CD4-positive, alpha-beta T cell treated with Interleukin-15 for 4 hours (primary cell): ENCODE results near the gene FNIP2.

ENCODE experiments used
- DNase-seq: peaks from one replicate; pipeline ENCODE4 v3.0.0-alpha.2; 2020; ENCODE audit warnings: low spot score

FNIP2 gene

GRCh38 chr4:158837527-158838141 is 68.8 kb downstream of the FNIP2 start:
- no peak for DNase-seq

GRCh38 chr4:158840131-158840530 is 71.3 kb downstream of the FNIP2 start:
- DNase-seq, result no peak

- no peak for DNase-seq
Measured at GRCh38 chr4:158841540-158841939, 72.7 kb downstream of the FNIP2 start.

GRCh38 chr4:158845311-158846041 is 76.7 kb downstream of the FNIP2 start:
- no peak for DNase-seq

GRCh38 chr4:158847535-158847934 is 78.7 kb downstream of the FNIP2 start:
- DNase-seq, result no peak

GRCh38 chr4:158849681-158850080 is 80.9 kb downstream of the FNIP2 start:
- no peak for DNase-seq

GRCh38 chr4:158850371-158850770 is 81.5 kb downstream of the FNIP2 start:
- no peak for DNase-seq

- peak; percentile 29 for DNase-seq
Measured at GRCh38 chr4:158850800-158851644, 82.2 kb downstream of the FNIP2 start.

- no peak for DNase-seq
Measured at GRCh38 chr4:158854236-158854635, 85.4 kb downstream of the FNIP2 start.

GRCh38 chr4:158856852-158857251 is 88.0 kb downstream of the FNIP2 start:
- DNase-seq, result peak; percentile 28

- no peak for DNase-seq
Measured at GRCh38 chr4:158857951-158858350, 89.1 kb downstream of the FNIP2 start.

- DNase-seq, result no peak
Measured at GRCh38 chr4:158858410-158859199, 89.8 kb downstream of the FNIP2 start.

GRCh38 chr4:158859661-158860060 is 90.8 kb downstream of the FNIP2 start:
- DNase-seq, result no peak

- DNase-seq, result no peak
Measured at GRCh38 chr4:158860856-158861255, 92.0 kb downstream of the FNIP2 start.

- DNase-seq, result no peak
Measured at GRCh38 chr4:158861281-158861680, 92.5 kb downstream of the FNIP2 start.

GRCh38 chr4:158861766-158862165 is 92.9 kb downstream of the FNIP2 start:
- no peak for DNase-seq

GRCh38 chr4:158863296-158863695 is 94.5 kb downstream of the FNIP2 start:
- no peak for DNase-seq

GRCh38 chr4:158865520-158866177 is 96.8 kb downstream of the FNIP2 start:
- no peak for DNase-seq

GRCh38 chr4:158869001-158869400 is 100.2 kb downstream of the FNIP2 start:
- no peak for DNase-seq

- DNase-seq, result no peak
Measured at GRCh38 chr4:158869761-158870160, 100.9 kb downstream of the FNIP2 start.

- no peak for DNase-seq
Measured at GRCh38 chr4:158870282-158870625, 101.4 kb downstream of the FNIP2 start.
